HG03558 (cell line): Measurements from ENCODE around the gene PSEN1.

Experiments used
- ATAC-seq: cut with Tn5 transposase; IDR thresholded peaks from one replicate; pipeline ENCODE4 v1.9.1; 2021; ENCODE audit warnings: moderate number of reproducible peaks; ENCODE audit not compliant: unreplicated experiment; ENCODE audit errors: extremely low read depth

PSEN1 gene

GRCh38 chr14:73237786-73238423, 101.6 kb downstream of the PSEN1 start:
- ATAC-seq, result no peak

GRCh38 chr14:73238424-73238852, 102.1 kb downstream of the PSEN1 start:
- ATAC-seq, result no peak

GRCh38 chr14:73238941-73239340, 102.6 kb downstream of the PSEN1 start:
- no peak for ATAC-seq

- ATAC-seq, result no peak
Observed at GRCh38 chr14:73239393-73240241, 103.3 kb downstream of the PSEN1 start.

- ATAC-seq, result no peak
Observed at GRCh38 chr14:73240816-73241480, 104.6 kb downstream of the PSEN1 start.

GRCh38 chr14:73241481-73242165, 105.3 kb downstream of the PSEN1 start:
- no peak for ATAC-seq

GRCh38 chr14:73242357-73242901, 106.1 kb downstream of the PSEN1 start:
- no peak for ATAC-seq

- ATAC-seq, result no peak
Observed at GRCh38 chr14:73243341-73243740, 107.0 kb downstream of the PSEN1 start.

- ATAC-seq, result no peak
Observed at GRCh38 chr14:73243748-73244147, 107.4 kb downstream of the PSEN1 start.

GRCh38 chr14:73244541-73245290, 108.4 kb downstream of the PSEN1 start:
- ATAC-seq, result no peak

- ATAC-seq, result no peak
Observed at GRCh38 chr14:73245480-73246325, 109.4 kb downstream of the PSEN1 start.

- ATAC-seq, result no peak
Observed at GRCh38 chr14:73246387-73247150, 110.3 kb downstream of the PSEN1 start.

- no peak for ATAC-seq
Observed at GRCh38 chr14:73248108-73248868, 112.0 kb downstream of the PSEN1 start.

- no peak for ATAC-seq
Observed at GRCh38 chr14:73249108-73249507, 112.8 kb downstream of the PSEN1 start.

GRCh38 chr14:73249564-73250316, 113.4 kb downstream of the PSEN1 start:
- ATAC-seq, result no peak

- no peak for ATAC-seq
Observed at GRCh38 chr14:73250317-73250713, 114.0 kb downstream of the PSEN1 start.
